Activated T-helper 17 cell treated with anti-CD3 and anti-CD28 coated beads, Interleukin-2, amount 50 U/mL, for 72 hours (primary cell): ENCODE results near the gene ZBTB7B. TPM values are rescaled to one million over a fixed set of nuclear protein-coding genes. Genes with fewer than 3 reads are reported as not detected.
"Not testable (repeated sequence)": the region's sequence is repeated elsewhere in the genome, so short reads cannot be mapped to it uniquely, and the experiment has no call there.

Source experiments
- ATAC-seq: fragments of 150-1000 bp; cut with Tn5 transposase; replicated peaks from 2 replicates; pipeline ENCODE4 v1.10.0; 2021; ENCODE audit warnings: mild to moderate bottlenecking, moderate library complexity
- H3K27ac Mint-ChIP-seq: one replicate; pipeline ENCODE4 v1.8.0; 2022; ENCODE audit warnings: mixed read lengths
- H3K27me3 Mint-ChIP-seq: one replicate; pipeline ENCODE4 v1.8.0; 2022; ENCODE audit warnings: mixed read lengths
- H3K36me3 Mint-ChIP-seq: one replicate; pipeline ENCODE4 v1.8.0; 2022; ENCODE audit warnings: low read depth, mild to moderate bottlenecking, mixed read lengths
- H3K4me1 Mint-ChIP-seq: one replicate; pipeline ENCODE4 v1.8.0; 2022; ENCODE audit warnings: mixed read lengths
- H3K4me3 Mint-ChIP-seq: one replicate; pipeline ENCODE4 v1.8.0; 2022; ENCODE audit warnings: mild to moderate bottlenecking, mixed read lengths
- H3K9me3 Mint-ChIP-seq: one replicate; pipeline ENCODE4 v1.8.0; 2022; ENCODE audit warnings: mixed read lengths
- total RNA-seq, 2 donors: library from RNA; stranded (reverse); gene quantifications; one replicate each; pipeline ENCODE4 v1.2.3, GENCODE V29; 2022

The ZBTB7B gene
- total RNA-seq, 2 donors from 2014 or later, result 94.5 to 140 TPM

DNA sequence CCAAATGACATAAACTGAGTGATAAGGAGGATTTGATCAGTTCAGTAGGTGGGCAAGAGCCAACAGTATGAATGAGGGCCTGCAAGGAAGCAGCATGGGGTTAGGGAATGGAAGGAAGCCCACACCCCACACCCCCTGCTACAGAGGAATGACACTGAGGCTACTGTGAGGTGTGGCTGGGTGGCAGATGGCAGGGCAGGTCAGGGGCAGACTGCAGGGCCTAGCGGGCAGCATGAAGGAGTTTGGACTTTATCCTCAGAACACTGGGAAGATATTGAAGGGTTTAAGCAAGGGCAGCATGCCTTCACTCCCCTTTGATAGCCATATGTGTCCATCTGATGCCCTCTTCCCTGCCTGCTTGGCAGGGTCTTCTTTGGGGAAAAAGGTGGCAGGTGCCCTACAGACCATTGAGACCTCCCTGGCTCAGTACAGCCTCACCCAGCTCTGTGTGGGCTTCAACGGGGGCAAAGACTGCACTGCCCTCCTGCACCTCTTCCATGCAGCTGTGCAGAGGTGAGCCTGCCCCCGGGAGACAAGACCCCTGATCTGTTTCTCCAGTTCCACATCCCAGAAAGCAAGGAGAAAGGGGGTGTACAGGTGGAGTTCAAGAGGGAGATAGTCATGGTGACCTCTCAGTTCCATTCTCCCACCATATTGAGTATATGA, 13.3 kb upstream of the ZBTB7B start:
- Mint-ChIP-seq H3K4me1 (peaks cover 9% of the 10 kb centered on the region), H3K4me3 (no peak overlapping the region), H3K9me3 (no peaks in the 10 kb centered on the region), H3K36me3 (peaks cover 72% of the 10 kb centered on the region), H3K27ac (no peak overlapping the region), H3K27me3 (no peaks in the 10 kb centered on the region)
- ATAC-seq, result no peak

DNA sequence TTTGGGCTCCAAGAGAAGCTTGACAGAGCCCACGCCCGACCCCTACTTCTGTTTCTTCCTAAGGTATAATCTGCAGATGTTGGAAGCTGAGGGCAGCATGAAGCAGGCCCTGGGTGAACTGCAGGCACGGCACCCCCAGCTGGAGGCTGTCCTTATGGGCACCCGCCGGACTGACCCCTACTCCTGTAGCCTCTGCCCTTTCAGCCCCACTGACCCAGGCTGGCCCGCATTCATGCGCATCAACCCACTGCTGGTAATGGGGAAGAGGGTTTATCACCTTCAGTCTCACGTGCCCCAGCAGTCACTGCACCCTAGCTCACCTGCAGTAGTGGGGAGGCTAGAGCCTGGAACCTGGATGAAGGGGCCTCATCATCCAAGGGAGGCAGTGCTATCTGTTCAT, 12.3 kb upstream of the ZBTB7B start:
- H3K4me1 Mint-ChIP-seq, result peaks cover 14% of the 10 kb centered on the region
- no peaks in the 10 kb centered on the region for H3K9me3 Mint-ChIP-seq
- no peak overlapping the region for H3K4me3 Mint-ChIP-seq
- H3K27me3 Mint-ChIP-seq, result no peaks in the 10 kb centered on the region
- no peak overlapping the region for H3K27ac Mint-ChIP-seq
- peaks cover 66% of the 10 kb centered on the region for H3K36me3 Mint-ChIP-seq
- no peak for ATAC-seq

- peaks cover 31% of the 10 kb centered on the region for H3K4me1 Mint-ChIP-seq
- H3K36me3 Mint-ChIP-seq, result peaks cover 45% of the 10 kb centered on the region
- H3K9me3 Mint-ChIP-seq, result no peaks in the 10 kb centered on the region
- no peak for ATAC-seq
- no peak overlapping the region for H3K4me3 Mint-ChIP-seq
- H3K27ac Mint-ChIP-seq, result no peak overlapping the region
- H3K27me3 Mint-ChIP-seq, result no peaks in the 10 kb centered on the region
These were observed 9.7 kb upstream of the ZBTB7B start for GRCh38 chr1:154992721-154993571.

- no peaks in the 10 kb centered on the region for H3K9me3 Mint-ChIP-seq
- H3K4me1 Mint-ChIP-seq, result peaks cover 31% of the 10 kb centered on the region
- peaks cover 37% of the 10 kb centered on the region for H3K36me3 Mint-ChIP-seq
- H3K27ac Mint-ChIP-seq, result peak within 1 kb of the TSS; percentile 71
- H3K27me3 Mint-ChIP-seq, result no peaks in the 10 kb centered on the region
- no peak for ATAC-seq
- H3K4me3 Mint-ChIP-seq, result no peak within 1 kb of the TSS
These were observed 8.9 kb upstream of the ZBTB7B start, which contains the start of gene LENEP for GRCh38 chr1:154993572-154994268. LENEP (plus strand) TSS chr1:154993586; CDS start chr1:154993608, 22 bp downstream.

- Mint-ChIP-seq H3K4me3 (no peak overlapping the region), H3K9me3 (no peaks in the 10 kb centered on the region), H3K27ac (peak overlapping the region; percentile 71), H3K4me1 (peaks cover 31% of the 10 kb centered on the region), H3K27me3 (no peaks in the 10 kb centered on the region), H3K36me3 (peaks cover 32% of the 10 kb centered on the region)
- ATAC-seq, result no peak
These were observed 8.4 kb upstream of the ZBTB7B start for GRCh38 chr1:154994269-154994587.

DNA sequence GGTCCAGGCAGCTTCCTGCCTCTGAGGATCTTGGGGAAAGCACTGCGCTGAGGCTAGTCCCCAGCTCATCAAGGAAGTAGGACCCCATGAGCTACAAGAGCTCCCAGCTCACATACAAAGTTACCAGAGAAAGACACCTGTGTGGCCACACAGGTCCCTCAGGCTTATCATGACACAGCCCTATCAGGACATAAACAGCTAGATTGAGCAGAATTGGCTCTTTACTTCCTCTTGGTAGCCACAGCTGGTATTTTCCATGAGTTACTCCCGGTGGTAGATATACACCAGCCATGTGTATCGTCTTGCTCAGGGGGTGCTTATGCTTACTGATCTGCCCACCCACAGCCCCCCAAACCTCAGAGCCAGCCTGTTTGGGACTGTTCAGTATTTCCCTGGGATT, 8.0 kb upstream of the ZBTB7B start:
- Mint-ChIP-seq H3K4me3 (no peak overlapping the region), H3K4me1 (peaks cover 31% of the 10 kb centered on the region), H3K36me3 (peaks cover 29% of the 10 kb centered on the region), H3K27me3 (no peaks in the 10 kb centered on the region), H3K9me3 (no peaks in the 10 kb centered on the region), H3K27ac (peak overlapping the region; percentile 71)
- no peak for ATAC-seq

DNA sequence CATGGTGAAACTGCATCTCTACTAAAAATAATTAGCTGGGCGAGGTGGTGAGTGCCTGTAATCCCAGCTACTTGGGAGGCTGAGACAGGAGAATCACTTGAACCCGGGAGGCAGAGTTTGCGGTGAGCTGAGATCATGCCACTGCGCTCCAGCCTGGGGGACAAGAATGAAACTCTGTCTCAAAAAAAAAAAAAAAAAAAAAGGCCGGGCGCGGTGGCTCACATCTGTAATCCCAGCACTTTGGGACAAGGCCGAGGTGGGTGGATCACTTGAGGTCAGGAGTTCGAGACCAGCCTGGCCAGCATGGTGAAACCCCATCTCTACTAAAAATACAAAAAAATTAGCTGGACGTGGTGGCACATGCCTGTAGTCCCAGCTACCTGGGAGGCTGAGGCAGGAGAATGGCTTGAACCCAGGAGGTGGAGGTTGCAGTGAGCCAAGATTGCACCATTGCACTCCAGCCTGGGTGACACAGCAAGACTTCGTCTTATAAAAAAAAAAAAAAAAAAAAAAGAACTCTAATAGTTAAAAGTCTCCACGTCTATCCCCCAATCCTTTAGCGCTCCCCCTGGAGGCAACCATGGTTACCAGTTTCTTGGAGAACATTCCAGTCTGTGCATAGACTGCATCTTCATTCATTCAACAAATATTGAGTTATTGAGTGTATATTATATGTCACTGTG, 7.2 kb upstream of the ZBTB7B start:
- Mint-ChIP-seq H3K27ac (peak overlapping the region; percentile 71), H3K36me3 (peaks cover 20% of the 10 kb centered on the region), H3K4me1 (peaks cover 38% of the 10 kb centered on the region)
- not testable (repeated sequence) for H3K27me3 Mint-ChIP-seq, ATAC-seq, H3K4me3 Mint-ChIP-seq, H3K9me3 Mint-ChIP-seq

- Mint-ChIP-seq H3K27me3 (no peaks in the 10 kb centered on the region), H3K36me3 (peaks cover 10% of the 10 kb centered on the region), H3K9me3 (no peaks in the 10 kb centered on the region), H3K4me1 (peaks cover 38% of the 10 kb centered on the region), H3K27ac (peak overlapping the region; percentile 58), H3K4me3 (peak overlapping the region; percentile 91)
- no peak for ATAC-seq
These were observed 5.5 kb upstream of the ZBTB7B start for GRCh38 chr1:154996966-154997701.

GRCh38 chr1:154998201-154998780, 4.3 kb upstream of the ZBTB7B start:
- H3K4me1 Mint-ChIP-seq, result peaks cover 38% of the 10 kb centered on the region
- H3K27me3 Mint-ChIP-seq, result no peaks in the 10 kb centered on the region
- peaks cover 13% of the 10 kb centered on the region for H3K36me3 Mint-ChIP-seq
- peak overlapping the region; percentile 91 for H3K4me3 Mint-ChIP-seq
- H3K9me3 Mint-ChIP-seq, result no peaks in the 10 kb centered on the region
- ATAC-seq, result no peak
- H3K27ac Mint-ChIP-seq, result peak overlapping the region; percentile 52

GRCh38 chr1:154998818-154999570, 3.6 kb upstream of the ZBTB7B start:
- H3K4me3 Mint-ChIP-seq, result peak overlapping the region; percentile 91
- peaks cover 20% of the 10 kb centered on the region for H3K36me3 Mint-ChIP-seq
- H3K27me3 Mint-ChIP-seq, result no peaks in the 10 kb centered on the region
- no peaks in the 10 kb centered on the region for H3K9me3 Mint-ChIP-seq
- H3K4me1 Mint-ChIP-seq, result peaks cover 37% of the 10 kb centered on the region
- peak; percentile 1 for ATAC-seq
- no peak overlapping the region for H3K27ac Mint-ChIP-seq

- peaks cover 27% of the 10 kb centered on the region for H3K36me3 Mint-ChIP-seq
- H3K4me1 Mint-ChIP-seq, result peaks cover 36% of the 10 kb centered on the region
- H3K27ac Mint-ChIP-seq, result peak overlapping the region; percentile 93
- H3K27me3 Mint-ChIP-seq, result no peaks in the 10 kb centered on the region
- H3K9me3 Mint-ChIP-seq, result no peaks in the 10 kb centered on the region
- peak; percentile 19 for ATAC-seq
- H3K4me3 Mint-ChIP-seq, result peak overlapping the region; percentile 91
These were observed 2.8 kb upstream of the ZBTB7B start for GRCh38 chr1:154999571-155000410.

DNA sequence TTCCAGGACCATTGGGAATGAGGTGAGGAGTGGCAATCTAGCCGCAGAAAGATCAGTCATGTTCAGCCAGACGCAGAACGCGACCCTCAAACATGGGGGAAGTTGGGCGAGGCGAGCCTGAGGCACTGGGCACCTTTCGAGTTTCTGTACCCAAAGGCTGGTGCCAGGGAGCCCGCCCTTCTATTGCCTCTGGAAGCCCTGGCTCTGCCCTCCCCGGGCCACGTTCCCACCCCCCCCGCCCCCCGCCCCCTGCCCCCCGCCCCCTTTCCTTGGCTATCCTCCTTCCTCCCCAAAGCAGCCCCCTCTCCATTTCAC, 2.2 kb upstream of the ZBTB7B start:
- H3K9me3 Mint-ChIP-seq, result no peaks in the 10 kb centered on the region
- H3K27me3 Mint-ChIP-seq, result no peaks in the 10 kb centered on the region
- H3K4me3 Mint-ChIP-seq, result peak overlapping the region; percentile 91
- H3K27ac Mint-ChIP-seq, result peak overlapping the region; percentile 93
- peaks cover 34% of the 10 kb centered on the region for H3K4me1 Mint-ChIP-seq
- peaks cover 30% of the 10 kb centered on the region for H3K36me3 Mint-ChIP-seq
- ATAC-seq, result no peak
